ENCODE data around the gene HOXC11.

Gene HOXC11

DNA sequence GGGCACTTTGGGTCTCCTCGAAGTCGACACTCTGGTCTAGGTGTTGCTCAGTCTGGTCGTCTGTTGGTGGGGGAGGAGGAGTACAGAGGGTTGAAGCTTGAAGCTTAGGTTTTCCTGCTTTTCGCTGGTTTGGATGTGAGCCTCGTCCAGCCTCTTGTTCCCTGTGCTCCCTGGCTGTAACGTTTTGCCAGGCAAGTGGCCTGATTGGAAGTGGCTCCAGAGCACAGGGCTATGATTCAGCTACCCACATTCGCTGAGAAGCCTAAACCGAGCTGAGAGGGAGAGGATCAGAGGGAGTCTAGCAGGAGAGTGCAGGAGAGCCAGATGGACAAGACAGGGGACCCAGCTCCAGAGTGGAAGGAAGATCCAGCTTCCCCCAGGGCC lies 18.1 kb downstream of the HOXC11 start:
- no peak for DNase-seq (ENCODE audit: low spot score)
- no peak for TF ChIP-seq CTCF (IDR thresholded peaks at IDR 0.05; ENCODE audit: extremely low read depth, missing control alignments)

- TF ChIP-seq CTCF (IDR thresholded peaks at IDR 0.05; ENCODE audit: extremely low read depth, missing control alignments) = no peak
- no peak for DNase-seq (ENCODE audit: low spot score)
These were observed 19.5 kb downstream of the HOXC11 start for GRCh38 chr12:53992377-53992889.

DNA sequence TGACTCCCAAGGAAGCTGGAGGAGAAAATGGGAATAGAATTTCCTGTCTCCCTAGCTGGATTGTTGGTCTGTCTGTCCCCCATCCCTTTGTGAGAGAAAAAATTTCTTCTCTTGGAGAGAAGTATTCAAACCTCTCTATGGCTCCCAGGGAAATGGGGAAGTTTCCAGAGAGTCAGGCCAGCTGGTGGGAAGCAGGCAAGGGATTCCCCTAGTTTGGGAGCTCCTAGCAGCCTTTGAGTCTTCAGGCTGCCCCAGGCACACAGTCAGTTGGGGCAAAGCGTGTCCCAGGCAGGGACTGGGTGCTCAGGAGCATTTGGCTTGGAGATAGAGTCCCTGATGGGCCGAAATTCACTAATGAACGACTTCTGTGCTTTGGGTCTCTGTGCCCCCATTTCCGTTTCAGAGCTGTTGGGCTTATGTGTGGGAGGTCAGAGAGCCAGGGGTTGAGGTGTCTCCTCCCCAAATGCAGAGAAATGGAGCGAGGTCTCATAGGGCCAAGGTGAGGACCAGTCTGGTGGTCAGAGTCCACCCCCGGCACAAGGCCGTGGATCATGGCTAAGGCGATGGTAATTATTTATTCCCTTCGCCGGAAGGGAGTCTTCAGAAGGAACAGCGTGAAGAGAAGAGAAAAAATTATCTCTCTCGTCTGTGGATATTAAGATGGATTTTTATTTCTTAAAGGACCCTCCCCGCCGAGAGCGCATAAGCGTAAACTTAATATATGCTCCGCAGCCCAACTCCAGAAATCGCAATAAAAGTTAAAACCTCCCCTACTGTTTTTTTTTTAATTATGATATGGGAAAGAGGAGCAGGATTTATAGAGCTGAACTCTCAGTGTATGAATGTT lies 20.5 kb downstream of the HOXC11 start:
- no peak for DNase-seq (ENCODE audit: low spot score)
- TF ChIP-seq CTCF (IDR thresholded peaks at IDR 0.05; ENCODE audit: extremely low read depth, missing control alignments) = no peak

DNA sequence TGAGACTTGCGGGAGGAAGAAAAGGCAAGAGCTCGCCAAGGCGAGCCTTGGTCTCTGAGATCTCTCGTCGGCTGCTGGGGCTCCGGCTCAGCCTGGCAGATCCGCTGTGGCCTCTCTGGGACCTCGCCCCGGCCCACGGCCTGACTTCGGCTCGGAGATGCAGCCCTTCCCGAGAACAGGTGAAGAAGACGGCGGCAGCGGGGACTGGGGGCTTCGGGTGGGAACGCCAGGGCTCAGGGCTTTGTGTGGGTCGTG lies 21.0 kb downstream of the HOXC11 start:
- no peak for TF ChIP-seq CTCF (IDR thresholded peaks at IDR 0.05; ENCODE audit: extremely low read depth, missing control alignments)
- DNase-seq (ENCODE audit: low spot score) = no peak

DNA sequence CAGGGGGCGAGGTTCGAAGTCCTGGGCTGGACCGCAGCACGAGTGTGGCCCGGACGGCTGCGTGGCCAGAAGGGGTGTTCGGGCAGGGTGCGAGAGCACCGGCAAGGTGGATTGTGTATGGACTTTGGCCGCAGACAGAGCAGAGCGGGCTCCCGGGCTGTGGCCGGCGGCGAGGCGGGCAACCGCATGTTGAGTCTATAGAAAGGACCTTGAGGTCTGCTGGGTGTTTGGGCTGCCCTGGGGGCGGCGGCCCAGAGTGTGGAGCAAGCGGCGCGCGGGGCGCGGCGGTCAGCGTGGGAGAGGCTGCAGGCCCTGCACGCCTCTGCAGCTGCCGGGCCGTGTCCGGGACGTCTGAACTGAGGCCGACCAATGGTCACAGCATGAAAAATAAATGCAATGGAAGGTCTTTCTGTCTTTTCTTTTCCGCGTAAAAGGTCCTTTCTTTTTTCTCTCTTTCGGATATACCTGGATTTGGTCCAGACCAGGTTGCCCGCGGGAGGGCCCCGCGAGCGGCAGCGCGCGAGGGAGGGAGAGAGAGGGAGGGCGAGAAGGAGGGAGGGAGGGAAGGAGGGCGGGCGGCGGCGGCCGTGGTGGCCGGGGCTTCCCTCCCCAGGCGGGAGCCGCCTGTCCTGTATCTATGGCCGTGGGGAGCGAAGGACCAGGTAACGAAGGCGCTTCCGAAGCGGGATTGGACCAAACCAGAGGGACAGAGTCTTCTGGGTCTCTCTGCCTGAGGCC lies 21.5 kb downstream of the HOXC11 start:
- DNase-seq (ENCODE audit: low spot score) = no peak
- TF ChIP-seq CTCF (IDR thresholded peaks at IDR 0.05; ENCODE audit: extremely low read depth, missing control alignments) = no peak

- DNase-seq (ENCODE audit: low spot score) = no peak
- no peak for TF ChIP-seq CTCF (IDR thresholded peaks at IDR 0.05; ENCODE audit: extremely low read depth, missing control alignments)
These were observed 22.1 kb downstream of the HOXC11 start for GRCh38 chr12:53995002-53995377.
